BE2C (cell line): ENCODE measurements around the gene C9orf78.

Source experiments
- DNase-seq: peaks from one replicate; pipeline ENCODE4 v3.0.0-alpha.2; 2020
- H3K27me3 ChIP-seq: fragments of 250-450 bp; sonication (Bioruptor Pico); 2 replicates; pipeline ENCODE4 v1.5.1; 2020; ENCODE audit warnings: mild to moderate bottlenecking
- H3K36me3 ChIP-seq: fragments of 250-450 bp; sonication (Bioruptor Pico); 2 replicates; pipeline ENCODE4 v1.5.1; 2020; ENCODE audit warnings: mild to moderate bottlenecking
- H3K4me1 ChIP-seq: fragments of 250-450 bp; sonication (Bioruptor Pico); 2 replicates; pipeline ENCODE4 v1.5.1; 2020
- H3K4me3 ChIP-seq: 2 replicates; pipeline ENCODE4 v1.5.1; 2011; ENCODE audit warnings: low read depth, low read length
- H3K9me3 ChIP-seq: fragments of 250-450 bp; sonication (Bioruptor Pico); 2 replicates; pipeline ENCODE4 v1.5.1; 2020
- TF ChIP-seq, protein P1 (sequence below): IDR thresholded peaks from 2 replicates; pipeline ENCODE4 v1.5.1; 2012; ENCODE audit warnings: mild to moderate bottlenecking, low read depth, low read length

The C9orf78 gene

DNA sequence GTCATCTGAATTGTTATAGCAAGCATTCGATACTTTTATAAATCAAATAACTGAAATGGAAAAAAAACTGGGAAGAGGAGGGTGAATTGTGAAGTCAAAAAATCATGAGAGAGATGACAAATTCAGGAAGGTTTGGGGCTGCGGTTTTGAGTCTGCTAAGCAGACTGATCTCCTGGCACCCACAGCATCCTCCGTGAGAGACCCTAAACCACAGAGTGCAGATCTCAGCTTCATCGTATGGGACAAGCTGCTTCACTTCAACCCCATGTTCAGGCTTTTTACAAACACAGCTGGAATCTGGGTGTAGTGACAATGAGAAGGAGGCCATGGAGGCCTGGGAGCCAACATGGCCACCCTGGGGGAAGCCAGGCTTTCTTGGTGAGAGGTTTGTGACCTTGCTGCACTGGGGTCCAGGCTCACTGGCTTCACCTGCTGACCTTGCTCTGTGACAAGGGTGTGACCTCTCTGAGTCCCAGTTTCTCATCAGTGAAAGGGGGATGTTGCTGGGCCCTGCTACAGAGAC, 19.6 kb upstream of the C9orf78 start:
- DNase-seq: no peak
- H3K4me1 ChIP-seq: peaks cover 9% of the 10 kb centered on the region
- H3K27me3 ChIP-seq: no peaks in the 10 kb centered on the region
- TF ChIP-seq, protein P1, sequence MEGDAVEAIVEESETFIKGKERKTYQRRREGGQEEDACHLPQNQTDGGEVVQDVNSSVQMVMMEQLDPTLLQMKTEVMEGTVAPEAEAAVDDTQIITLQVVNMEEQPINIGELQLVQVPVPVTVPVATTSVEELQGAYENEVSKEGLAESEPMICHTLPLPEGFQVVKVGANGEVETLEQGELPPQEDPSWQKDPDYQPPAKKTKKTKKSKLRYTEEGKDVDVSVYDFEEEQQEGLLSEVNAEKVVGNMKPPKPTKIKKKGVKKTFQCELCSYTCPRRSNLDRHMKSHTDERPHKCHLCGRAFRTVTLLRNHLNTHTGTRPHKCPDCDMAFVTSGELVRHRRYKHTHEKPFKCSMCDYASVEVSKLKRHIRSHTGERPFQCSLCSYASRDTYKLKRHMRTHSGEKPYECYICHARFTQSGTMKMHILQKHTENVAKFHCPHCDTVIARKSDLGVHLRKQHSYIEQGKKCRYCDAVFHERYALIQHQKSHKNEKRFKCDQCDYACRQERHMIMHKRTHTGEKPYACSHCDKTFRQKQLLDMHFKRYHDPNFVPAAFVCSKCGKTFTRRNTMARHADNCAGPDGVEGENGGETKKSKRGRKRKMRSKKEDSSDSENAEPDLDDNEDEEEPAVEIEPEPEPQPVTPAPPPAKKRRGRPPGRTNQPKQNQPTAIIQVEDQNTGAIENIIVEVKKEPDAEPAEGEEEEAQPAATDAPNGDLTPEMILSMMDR: no peak
- H3K4me3 ChIP-seq: no peak overlapping the region
- peaks cover 27% of the 10 kb centered on the region for H3K36me3 ChIP-seq
- H3K9me3 ChIP-seq: no peaks in the 10 kb centered on the region

DNA sequence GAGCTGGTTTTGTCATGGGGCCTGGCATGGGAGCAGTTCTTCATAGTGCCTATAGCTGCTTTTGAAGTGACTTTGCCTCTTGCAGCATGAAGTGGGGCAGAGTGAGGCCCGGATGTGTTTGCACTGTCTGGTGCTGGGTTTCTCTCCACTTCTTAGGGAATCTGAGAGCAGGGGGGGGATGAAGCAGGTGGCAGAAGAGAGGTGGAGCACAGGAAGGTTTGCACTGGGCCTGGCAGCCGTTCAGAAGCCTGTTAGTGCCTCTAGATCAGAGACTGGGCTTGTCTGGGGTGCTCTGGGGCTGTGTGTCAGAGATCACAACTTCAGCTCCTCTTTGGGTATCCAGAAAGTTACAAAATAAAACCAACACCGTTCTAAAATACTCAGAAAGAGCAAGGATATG, 18.5 kb upstream of the C9orf78 start:
- peaks cover 27% of the 10 kb centered on the region for H3K36me3 ChIP-seq
- TF ChIP-seq, protein P1: no peak
- H3K27me3 ChIP-seq: no peaks in the 10 kb centered on the region
- H3K9me3 ChIP-seq: no peaks in the 10 kb centered on the region
- H3K4me1 ChIP-seq: peaks cover 9% of the 10 kb centered on the region
- no peak overlapping the region for H3K4me3 ChIP-seq
- DNase-seq: no peak

DNA sequence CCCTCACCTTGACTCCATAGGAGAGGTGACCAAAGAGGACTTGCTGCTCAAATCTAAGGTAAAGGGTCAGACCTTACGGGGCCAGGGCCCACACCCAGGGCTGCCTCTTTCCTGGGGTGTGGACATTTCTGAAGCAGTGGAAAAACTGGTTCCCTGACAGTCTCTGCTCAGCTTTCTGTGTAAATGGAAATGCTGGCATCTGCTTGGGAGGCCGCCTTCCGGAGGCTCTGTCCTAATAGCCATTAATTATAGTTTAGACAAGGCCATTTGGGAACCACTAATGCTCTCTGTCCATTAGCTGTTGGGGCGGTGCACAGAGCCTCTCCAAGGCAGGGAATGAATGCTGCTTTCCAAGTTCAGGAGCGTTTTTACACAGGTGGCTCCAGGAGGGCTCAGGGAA, 17.5 kb upstream of the C9orf78 start:
- Histone ChIP-seq H3K4me1 (peaks cover 9% of the 10 kb centered on the region), H3K36me3 (peaks cover 19% of the 10 kb centered on the region), H3K4me3 (no peak overlapping the region), H3K9me3 (no peaks in the 10 kb centered on the region), H3K27me3 (no peaks in the 10 kb centered on the region)
- DNase-seq: peak; percentile 46
- TF ChIP-seq, protein P1: no peak

DNA sequence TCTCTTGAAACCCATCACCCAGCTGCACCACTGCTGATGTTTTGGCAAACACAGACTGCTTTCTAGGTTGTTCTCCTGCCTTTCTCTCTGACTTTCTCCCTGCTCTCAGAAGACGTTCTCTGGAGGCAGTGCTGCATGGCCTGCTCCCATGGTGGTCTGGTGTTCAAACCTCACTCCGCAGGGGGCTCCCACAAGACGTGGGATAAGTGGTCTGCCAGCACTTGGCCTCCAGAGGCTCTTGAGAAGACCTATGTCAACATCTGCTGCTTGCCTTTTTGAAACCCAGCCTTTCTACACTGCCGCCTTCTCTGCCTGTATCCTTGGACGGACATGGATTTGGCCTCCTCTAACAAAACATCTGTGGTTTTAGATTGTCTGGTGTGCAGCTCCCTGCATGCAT, 16.7 kb upstream of the C9orf78 start:
- Histone ChIP-seq H3K4me1 (peaks cover 4% of the 10 kb centered on the region; the same call in 1 of the 2 replicates), H3K4me3 (no peak overlapping the region), H3K36me3 (peaks cover 19% of the 10 kb centered on the region), H3K27me3 (no peaks in the 10 kb centered on the region), H3K9me3 (no peaks in the 10 kb centered on the region)
- TF ChIP-seq, protein P1: no peak
- DNase-seq: no peak

DNA sequence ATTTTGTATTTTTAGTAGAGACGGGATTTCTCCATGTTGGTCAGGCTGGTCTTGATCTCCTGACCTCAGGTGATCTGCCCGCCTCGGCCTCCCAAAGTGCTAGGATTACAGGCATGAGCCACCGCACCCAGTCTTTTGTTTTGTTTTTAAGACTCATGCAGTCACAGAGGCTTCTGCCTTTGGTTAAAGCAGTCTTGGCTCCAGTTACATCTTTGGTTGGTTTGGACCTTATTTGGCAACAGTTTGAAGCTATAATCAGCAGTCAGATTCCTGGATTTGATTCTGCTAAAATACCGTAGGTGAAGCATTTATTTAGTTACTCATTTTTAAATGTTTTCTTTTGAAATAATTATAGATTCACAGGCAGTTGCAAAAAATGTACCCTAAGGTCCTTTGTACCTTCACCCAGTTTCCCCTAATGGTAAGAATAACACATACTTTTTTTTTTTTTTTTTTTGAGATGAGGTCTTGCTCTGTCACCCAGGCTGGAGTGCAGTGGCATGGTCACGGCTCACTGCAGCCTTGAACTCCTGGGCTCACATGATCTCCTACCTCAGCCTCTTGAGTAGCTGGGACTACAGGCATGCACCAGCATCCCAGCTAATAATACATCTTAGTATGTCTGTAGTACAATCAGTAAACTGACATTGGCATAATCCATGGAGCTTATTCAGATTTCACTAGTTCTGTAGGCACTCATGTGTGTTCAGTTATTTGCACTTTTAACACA, 15.9 kb upstream of the C9orf78 start:
- no peaks in the 10 kb centered on the region for H3K27me3 ChIP-seq

DNA sequence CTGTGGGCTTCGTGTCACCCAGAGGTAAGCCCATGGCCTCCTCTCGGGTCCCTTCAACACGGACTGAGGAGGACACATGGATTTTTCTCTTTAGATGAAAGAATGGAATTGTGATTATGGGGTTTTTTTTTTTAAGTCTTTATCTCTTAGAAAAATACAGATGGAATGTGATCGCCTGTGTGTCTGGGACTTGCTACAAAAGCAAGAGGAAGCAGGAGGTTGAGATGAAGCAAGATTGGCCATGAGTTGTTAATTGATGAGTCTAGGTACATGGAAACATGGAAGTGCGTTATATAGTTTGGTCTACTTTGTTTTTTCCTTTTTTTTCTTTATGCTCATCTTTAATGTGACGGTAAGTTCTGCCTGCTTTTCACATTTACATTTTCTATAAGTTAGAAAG, 14.8 kb upstream of the C9orf78 start:
- H3K36me3 ChIP-seq: peaks cover 17% of the 10 kb centered on the region
- no peaks in the 10 kb centered on the region for H3K9me3 ChIP-seq
- H3K4me3 ChIP-seq: no peak overlapping the region
- TF ChIP-seq, protein P1: no peak
- peaks cover 14% of the 10 kb centered on the region for H3K4me1 ChIP-seq
- no peaks in the 10 kb centered on the region for H3K27me3 ChIP-seq
- DNase-seq: no peak

More for the DNA sequence above, 15.9 kb upstream of the C9orf78 start:
- TF ChIP-seq, protein P1: no peak
- peaks cover 4% of the 10 kb centered on the region; the same call in 1 of the 2 replicates for H3K4me1 ChIP-seq
- no peaks in the 10 kb centered on the region for H3K9me3 ChIP-seq
- no peak overlapping the region for H3K4me3 ChIP-seq
- H3K36me3 ChIP-seq: peaks cover 19% of the 10 kb centered on the region
- DNase-seq: no peak
